Type B pancreatic cell (in vitro differentiated cells): ENCODE measurements around the gene APBA2. TPM values are rescaled to one million over a fixed set of nuclear protein-coding genes. Genes with fewer than 3 reads are reported as not detected.
"Not testable (repeated sequence)": the region's sequence is repeated elsewhere in the genome, so short reads cannot be mapped to it uniquely, and the experiment has no call there.

Experiments
- DNase-seq: peaks from one replicate; pipeline ENCODE4 v3.0.0; 2021; ENCODE audit warnings: mixed read lengths; ENCODE audit not compliant: unreplicated experiment; ENCODE audit errors: extremely low spot score
- H3K27ac Mint-ChIP-seq: 2 replicates; pipeline ENCODE4 v1.8.0; 2021; ENCODE audit warnings: mild to moderate bottlenecking, mixed read lengths
- H3K27me3 Mint-ChIP-seq: 2 replicates; pipeline ENCODE4 v1.8.0; 2021; ENCODE audit warnings: mixed read lengths
- H3K36me3 Mint-ChIP-seq: 2 replicates; pipeline ENCODE4 v1.8.0; 2021; ENCODE audit warnings: mixed read lengths
- H3K4me1 Mint-ChIP-seq: one replicate; pipeline ENCODE4 v1.8.0; 2021; ENCODE audit warnings: mixed read lengths; ENCODE audit not compliant: unreplicated experiment
- H3K4me3 Mint-ChIP-seq: 2 replicates; pipeline ENCODE4 v1.8.0; 2021; ENCODE audit warnings: mild to moderate bottlenecking, mixed read lengths
- H3K9me3 Mint-ChIP-seq: 2 replicates; pipeline ENCODE4 v1.8.0; 2021; ENCODE audit warnings: mixed read lengths
- CTCF ChIP-seq: fragments of 200-600 bp; sonication (generic); conservative IDR thresholded peaks from 2 replicates; pipeline ENCODE4 v1.5.0; 2021; ENCODE audit warnings: antibody characterized with exemption, mild to moderate bottlenecking
- total RNA-seq: library from RNA; stranded (reverse); gene quantifications from 2 replicates; pipeline ENCODE4 v1.2.1, GENCODE V29; 2021; ENCODE audit warnings: low replicate concordance

APBA2 gene
- total RNA-seq, 1 donor from 2014 or later: 33.3 TPM

DNA sequence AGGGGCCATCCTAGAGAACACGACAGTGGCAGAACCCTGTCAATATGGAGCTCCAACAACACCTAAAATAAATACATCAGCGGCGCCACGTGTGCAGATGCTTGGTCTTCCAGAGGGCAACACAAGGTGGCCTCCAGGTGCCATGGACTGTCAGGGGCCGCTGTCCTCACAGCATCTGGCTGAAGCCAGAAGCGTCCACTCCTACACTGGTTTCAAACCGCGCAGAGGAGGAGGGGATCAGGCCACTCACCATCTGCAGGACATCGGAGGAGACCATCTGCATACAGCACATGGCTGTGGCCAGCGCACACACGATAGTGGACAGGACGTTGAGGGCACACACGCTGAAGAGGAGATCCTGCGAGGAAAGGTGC is 265.7 kb downstream of the APBA2 start:
- no peak overlapping the region for H3K27ac Mint-ChIP-seq
- H3K4me3 Mint-ChIP-seq: no peak overlapping the region
- DNase-seq: no peak
- no peaks in the 10 kb centered on the region for H3K4me1 Mint-ChIP-seq
- no peaks in the 10 kb centered on the region for H3K36me3 Mint-ChIP-seq
- no peak for TF ChIP-seq CTCF
- peaks cover 5% of the 10 kb centered on the region for H3K9me3 Mint-ChIP-seq
- H3K27me3 Mint-ChIP-seq: no peaks in the 10 kb centered on the region

DNA sequence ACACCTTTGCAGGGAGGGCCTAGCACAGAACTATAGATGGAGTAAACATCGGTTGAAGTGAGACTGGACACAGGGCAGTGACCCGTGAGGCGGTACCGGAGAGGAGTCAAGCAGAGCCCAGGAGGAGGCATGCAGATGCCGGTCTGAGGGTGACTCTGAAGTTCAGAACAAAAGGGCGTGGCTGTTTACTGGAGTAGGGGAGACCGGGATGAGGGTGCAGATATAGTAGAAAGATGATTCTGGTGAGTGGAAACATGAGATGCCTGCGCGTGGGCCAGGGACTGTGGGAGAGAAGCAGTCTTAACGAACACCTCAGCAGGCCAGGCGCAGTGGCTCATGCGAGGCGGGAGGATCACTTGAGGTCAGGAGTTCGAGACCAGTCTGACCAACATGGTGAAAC is 270.7 kb downstream of the APBA2 start:
- Mint-ChIP-seq H3K27ac (peak overlapping the region; percentile 26), H3K9me3 (peaks cover 5% of the 10 kb centered on the region), H3K4me3 (no peak overlapping the region), H3K36me3 (no peaks in the 10 kb centered on the region), H3K27me3 (no peaks in the 10 kb centered on the region), H3K4me1 (no peaks in the 10 kb centered on the region)
- TF ChIP-seq CTCF: no peak
- DNase-seq: no peak

DNA sequence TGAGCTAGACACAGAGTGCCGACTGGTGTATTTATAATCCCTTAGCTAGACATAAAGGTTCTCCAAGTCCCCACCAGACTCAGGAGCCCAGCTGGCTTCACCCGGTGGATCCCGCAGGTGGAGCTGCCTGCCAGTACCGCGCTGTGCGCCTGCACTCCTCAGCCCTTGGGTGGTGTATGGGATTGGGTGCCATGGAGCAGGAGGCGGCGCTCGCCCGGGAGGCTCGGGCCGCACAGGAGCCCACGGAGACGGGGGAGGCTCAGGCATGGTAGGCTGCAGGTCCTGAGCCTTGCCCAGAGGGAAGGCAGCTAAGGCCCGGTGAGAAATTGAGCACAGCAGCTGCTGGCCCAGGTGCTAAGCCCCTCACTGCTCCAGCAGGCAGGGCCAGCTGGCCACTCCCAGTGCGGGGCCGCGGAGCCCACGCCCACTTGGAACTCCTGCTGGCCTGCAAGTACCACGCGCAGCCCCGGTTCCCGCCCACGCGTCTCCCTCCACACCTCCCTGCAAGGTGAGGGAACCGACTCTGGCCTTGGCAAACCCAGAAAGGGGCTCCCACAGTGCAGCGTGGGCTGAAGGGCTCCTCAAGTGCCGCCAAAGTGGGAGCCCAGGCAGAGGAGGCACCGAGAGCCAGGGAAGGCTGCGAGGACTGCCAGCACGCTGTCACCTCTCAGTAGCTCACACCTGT is 274.1 kb downstream of the APBA2 start:
- no peaks in the 10 kb centered on the region for H3K36me3 Mint-ChIP-seq

DNA sequence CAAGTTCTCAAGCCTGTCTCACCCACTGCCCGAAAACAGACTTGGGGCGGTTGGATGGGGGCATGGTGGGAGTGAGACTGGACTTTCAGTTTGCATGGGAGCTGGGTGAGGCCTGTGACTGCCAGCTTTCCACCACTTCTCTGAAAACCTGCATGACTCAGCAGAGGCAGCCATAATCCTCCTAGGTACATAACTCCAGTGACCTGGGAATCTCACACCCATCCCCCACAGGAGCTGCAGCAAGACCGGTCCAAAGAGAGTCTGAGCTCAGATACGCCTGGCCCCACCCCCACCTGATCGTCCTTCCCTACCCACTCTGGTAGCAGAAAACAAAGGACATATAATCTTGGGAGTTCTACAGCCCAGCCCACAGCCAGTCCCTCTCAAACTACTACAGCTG is 276.6 kb downstream of the APBA2 start:
- H3K27ac Mint-ChIP-seq: no peak overlapping the region
- DNase-seq: no peak
- no peaks in the 10 kb centered on the region for H3K27me3 Mint-ChIP-seq

More for the DNA sequence above, 274.1 kb downstream of the APBA2 start:
- Mint-ChIP-seq H3K27me3 (no peaks in the 10 kb centered on the region), H3K27ac (no peak overlapping the region), H3K4me3 (no peak overlapping the region), H3K4me1 (no peaks in the 10 kb centered on the region), H3K9me3 (peaks cover 4% of the 10 kb centered on the region)
- TF ChIP-seq CTCF: no peak
- no peak for DNase-seq

GRCh38 chr15:29167122-29167521 is 281.3 kb downstream of the APBA2 start:
- not testable (repeated sequence) for H3K27me3 Mint-ChIP-seq, DNase-seq, H3K4me1 Mint-ChIP-seq, H3K4me3 Mint-ChIP-seq, H3K36me3 Mint-ChIP-seq, H3K27ac Mint-ChIP-seq
- H3K9me3 Mint-ChIP-seq: peaks cover 15% of the 10 kb centered on the region

More for the DNA sequence above, 276.6 kb downstream of the APBA2 start:
- H3K4me1 Mint-ChIP-seq: no peaks in the 10 kb centered on the region
- TF ChIP-seq CTCF: no peak
- H3K4me3 Mint-ChIP-seq: no peak overlapping the region
- H3K36me3 Mint-ChIP-seq: no peaks in the 10 kb centered on the region
- H3K9me3 Mint-ChIP-seq: peaks cover 11% of the 10 kb centered on the region

Other genes starting within 250 kb of the APBA2 start
- 0.43 and 0.68 TPM in 2 replicates for gene GOLGA8M, start 173.6 kb upstream of the APBA2 start, total RNA-seq
- not detected in 2 replicates for gene GOLGA6L7, start 37.3 kb upstream of the APBA2 start, total RNA-seq